BJ (cell line): ENCODE data around the gene KCNQ1. TPM values are rescaled to one million over a fixed set of nuclear protein-coding genes. Genes with fewer than 3 reads are reported as not detected.

Experiments
- CTCF ChIA-PET: fragments of 350-600 bp; formaldehyde crosslinking; extraction: SDS; loops from one replicate; lab custom pipeline; 2021; ENCODE audit warnings: antibody characterized with exemption, inconsistent platforms; lab: Yijun Ruan, JAX
- POLR2A ChIA-PET: fragments of 300-600 bp; sonication (Branson Sonifier 250); formaldehyde crosslinking; extraction: SDS; loops from one replicate; lab custom pipeline; 2021; ENCODE audit warnings: antibody characterized with exemption; lab: Charles Lee
- DNase-seq: peaks from one replicate; pipeline ENCODE4 v3.0.0-alpha.2; 2011; ENCODE audit warnings: low read depth
- H3K27me3 ChIP-seq: 2 replicates; pipeline ENCODE4 v1.6.0; 2011; ENCODE audit warnings: low read length; ENCODE audit not compliant: control insufficient read depth, insufficient read depth
- H3K36me3 ChIP-seq: 2 replicates; pipeline ENCODE4 v1.5.1; 2011; ENCODE audit warnings: low read length; ENCODE audit not compliant: control insufficient read depth, insufficient read depth
- H3K4me3 ChIP-seq: 2 replicates; pipeline ENCODE4 v1.5.1; 2011; ENCODE audit warnings: low read depth, mild to moderate bottlenecking, control low read depth, low read length
- CTCF ChIP-seq: IDR thresholded peaks from 2 replicates; pipeline ENCODE4 v1.5.1; 2011; ENCODE audit warnings: low read depth, mild to moderate bottlenecking, control low read depth, inconsistent platforms, low read length, moderate library complexity; ENCODE audit not compliant: insufficient read depth
- polyA plus RNA-seq: library from polyadenylated mRNA; depleted of rRNA; stranded (reverse); fragments of >200 nt; gene quantifications from 2 replicates; pipeline ENCODE4 v1.2.3, GENCODE V29; 2011

Gene KCNQ1
- polyA plus RNA-seq, 1 experiment: not detected

DNA sequence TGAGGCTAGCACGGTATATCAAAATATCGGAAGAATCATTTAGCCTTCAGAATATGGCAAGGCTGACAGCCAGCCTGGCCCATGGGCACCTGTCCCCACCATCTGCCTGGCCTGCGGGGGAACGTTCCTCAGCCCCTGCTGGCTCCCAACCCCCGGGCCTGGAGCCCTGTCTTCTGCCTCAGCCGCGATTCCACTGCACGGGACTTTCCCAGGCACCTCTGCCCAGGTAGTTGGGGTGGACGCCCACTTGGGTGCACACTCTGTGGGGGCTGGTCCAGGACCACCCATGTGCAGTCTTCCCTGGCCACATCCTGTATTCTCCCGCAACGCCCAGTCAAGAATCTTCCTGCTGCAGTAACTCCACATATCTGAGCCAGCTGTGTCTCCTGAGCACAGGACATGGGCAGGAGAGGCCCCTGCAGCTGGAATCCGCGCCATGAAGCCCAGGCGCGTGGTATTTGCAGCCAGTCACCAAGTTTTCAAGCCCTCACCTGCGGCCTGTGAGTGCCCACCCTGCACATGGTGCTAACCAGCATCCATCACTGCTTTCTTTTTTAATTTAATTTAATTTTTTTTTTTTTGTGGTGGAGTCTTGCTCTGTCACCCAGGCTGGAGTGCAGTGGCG lies 77.9 kb downstream of the KCNQ1 start:
- Histone ChIP-seq H3K36me3 (no peaks in the 10 kb centered on the region), H3K27me3 (no peaks in the 10 kb centered on the region), H3K4me3 (no peak overlapping the region)
- CTCF ChIA-PET: interaction anchor here (2.1 kb wide), 1 partner anchor 9 kb away, joined by 7 read pairs; no protein-coding TSS in a partner anchor
- DNase-seq: no peak
- POLR2A ChIA-PET: no interaction called here
- no peak for TF ChIP-seq CTCF

GRCh38 chr11:2523821-2524391 lies 79.1 kb downstream of the KCNQ1 start:
- Histone ChIP-seq H3K27me3 (no peaks in the 10 kb centered on the region; the same call in 1 of the 2 replicates), H3K36me3 (no peaks in the 10 kb centered on the region), H3K4me3 (no peak overlapping the region)
- TF ChIP-seq CTCF: no peak
- DNase-seq: no peak
- ChIA-PET POLR2A (no interaction called here), CTCF (interaction anchor here (1.2 kb wide), 1 partner anchor 103 kb away, joined by 3 read pairs; no protein-coding TSS in a partner anchor)

DNA sequence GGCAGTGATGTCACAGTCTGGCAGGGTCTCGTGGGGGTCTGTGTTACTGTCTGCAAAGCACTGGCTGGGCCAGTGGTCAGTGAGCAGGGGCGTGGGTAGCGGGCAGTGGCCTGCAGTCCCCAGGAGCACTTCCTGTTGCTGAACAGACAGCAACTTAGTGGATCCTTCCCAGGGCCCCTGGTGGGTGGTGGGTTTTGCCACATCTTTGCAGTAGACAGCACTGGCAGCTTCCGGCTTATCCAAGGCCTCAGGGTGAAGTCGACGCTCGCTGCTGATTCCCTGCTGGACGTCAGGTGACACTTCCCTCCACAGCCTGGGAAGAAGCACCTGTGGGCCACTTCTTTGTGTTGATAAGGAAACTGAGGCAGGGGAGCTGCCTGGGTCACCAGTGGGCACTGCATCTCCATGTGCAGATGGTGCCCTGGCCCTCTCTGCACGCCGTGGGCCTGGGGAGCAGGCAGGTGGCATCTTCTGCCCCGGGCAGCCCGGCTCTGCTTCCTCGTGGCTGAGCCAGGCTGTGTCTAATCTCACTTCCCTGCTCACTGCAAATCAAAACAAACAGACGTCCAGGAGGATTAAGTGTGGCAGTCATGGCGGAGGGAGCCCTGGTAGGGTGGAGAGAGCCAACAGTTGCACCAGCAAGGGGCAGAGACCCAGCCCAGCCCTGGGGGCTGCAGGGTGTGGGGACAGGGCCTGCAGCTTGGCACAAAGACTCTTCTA lies 79.8 kb downstream of the KCNQ1 start:
- ChIA-PET POLR2A (no interaction called here), CTCF (interaction anchor here (1.2 to 1.3 kb wide), 2 partner anchors 104 to 330 kb away, joined by 3 read pairs; no protein-coding TSS in a partner anchor)
- Histone ChIP-seq H3K27me3 (no peaks in the 10 kb centered on the region; the same call in 1 of the 2 replicates), H3K36me3 (no peaks in the 10 kb centered on the region), H3K4me3 (no peak overlapping the region)
- no peak for DNase-seq
- TF ChIP-seq CTCF: no peak

DNA sequence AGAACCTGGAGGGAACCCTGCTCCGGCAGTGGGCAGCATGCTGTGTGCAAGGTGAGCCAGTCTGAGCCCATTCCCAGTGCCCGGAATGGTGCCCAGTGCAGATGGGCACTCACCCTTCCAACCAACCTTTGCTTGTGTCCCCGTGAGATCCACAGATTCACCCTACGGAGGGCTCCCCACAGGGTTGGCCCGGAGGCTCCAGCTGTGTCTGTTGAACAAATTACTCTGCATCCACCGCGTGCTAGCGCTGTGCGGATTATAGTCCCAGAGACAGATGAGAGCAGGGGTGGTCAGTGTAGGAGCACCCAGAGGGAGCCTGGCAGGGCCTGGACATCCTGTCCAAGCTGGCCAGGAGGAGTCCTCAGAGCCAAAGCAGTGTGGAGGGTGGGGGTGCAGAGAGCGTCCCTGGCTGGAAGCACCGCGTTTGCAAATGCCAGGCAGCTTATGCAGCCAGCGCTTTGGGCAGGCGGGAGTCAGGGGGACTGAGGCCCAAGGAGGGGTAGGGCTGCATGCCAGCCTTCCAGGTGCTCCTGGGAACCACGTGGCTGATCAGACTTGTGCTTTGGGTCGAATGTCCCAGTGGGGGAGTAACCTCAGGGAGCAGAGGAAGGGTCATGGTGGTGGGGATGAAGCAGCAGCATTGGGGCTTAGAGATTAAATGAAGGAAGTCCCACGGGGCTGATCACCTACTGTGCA lies 80.5 kb downstream of the KCNQ1 start:
- H3K36me3 ChIP-seq: no peaks in the 10 kb centered on the region
- CTCF ChIA-PET: interaction anchor here (1.2 to 14.9 kb wide), 4 partner anchors 105 to 361 kb away, joined by 3 to 772 read pairs (median 8); partner anchors contain the start of gene CDKN1C
- DNase-seq: no peak
- POLR2A ChIA-PET: no interaction called here
- no peak for TF ChIP-seq CTCF
- H3K4me3 ChIP-seq: no peak overlapping the region
- H3K27me3 ChIP-seq: no peaks in the 10 kb centered on the region; the same call in 1 of the 2 replicates
